GM12864 (cell line): ENCODE measurements around the gene DYRK1B.

Source experiments
- DNase-seq: peaks from one replicate; pipeline ENCODE4 v3.0.0-alpha.2; 2011; ENCODE audit warnings: low read depth
- H3K4me3 ChIP-seq: 2 replicates; pipeline ENCODE4 v1.5.1; 2011; ENCODE audit warnings: mild to moderate bottlenecking, low read depth, low read length, control low read depth
- TF ChIP-seq, protein P1 (sequence below): IDR thresholded peaks from 2 replicates; pipeline ENCODE4 v1.5.1; 2011; ENCODE audit warnings: low read depth, mild to moderate bottlenecking, moderate library complexity, low read length, control low read depth, inconsistent platforms; ENCODE audit errors: missing control alignments

The DYRK1B gene

DNA sequence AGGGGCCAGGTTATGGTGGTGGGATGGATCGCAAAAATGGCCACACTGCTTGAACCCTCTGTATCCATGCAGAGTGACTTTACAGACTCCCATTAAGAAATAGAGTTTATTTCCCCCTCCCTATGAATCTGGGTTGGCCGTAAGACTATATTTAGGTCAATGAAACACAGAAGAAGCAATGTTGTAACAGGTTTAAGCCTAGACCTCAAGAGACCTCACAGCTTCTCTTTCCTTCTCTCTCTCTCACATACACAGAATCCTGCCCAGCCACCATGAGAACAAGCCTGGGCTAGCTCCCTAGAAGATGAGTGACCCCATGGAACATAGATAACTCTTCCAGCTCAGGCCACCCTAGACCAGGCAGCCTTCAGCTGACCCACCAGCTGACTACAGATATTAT lies 33.2 kb upstream of the DYRK1B start:
- TF ChIP-seq, protein P1, sequence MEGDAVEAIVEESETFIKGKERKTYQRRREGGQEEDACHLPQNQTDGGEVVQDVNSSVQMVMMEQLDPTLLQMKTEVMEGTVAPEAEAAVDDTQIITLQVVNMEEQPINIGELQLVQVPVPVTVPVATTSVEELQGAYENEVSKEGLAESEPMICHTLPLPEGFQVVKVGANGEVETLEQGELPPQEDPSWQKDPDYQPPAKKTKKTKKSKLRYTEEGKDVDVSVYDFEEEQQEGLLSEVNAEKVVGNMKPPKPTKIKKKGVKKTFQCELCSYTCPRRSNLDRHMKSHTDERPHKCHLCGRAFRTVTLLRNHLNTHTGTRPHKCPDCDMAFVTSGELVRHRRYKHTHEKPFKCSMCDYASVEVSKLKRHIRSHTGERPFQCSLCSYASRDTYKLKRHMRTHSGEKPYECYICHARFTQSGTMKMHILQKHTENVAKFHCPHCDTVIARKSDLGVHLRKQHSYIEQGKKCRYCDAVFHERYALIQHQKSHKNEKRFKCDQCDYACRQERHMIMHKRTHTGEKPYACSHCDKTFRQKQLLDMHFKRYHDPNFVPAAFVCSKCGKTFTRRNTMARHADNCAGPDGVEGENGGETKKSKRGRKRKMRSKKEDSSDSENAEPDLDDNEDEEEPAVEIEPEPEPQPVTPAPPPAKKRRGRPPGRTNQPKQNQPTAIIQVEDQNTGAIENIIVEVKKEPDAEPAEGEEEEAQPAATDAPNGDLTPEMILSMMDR: no peak
- no peak overlapping the region for H3K4me3 ChIP-seq
- no peak for DNase-seq

DNA sequence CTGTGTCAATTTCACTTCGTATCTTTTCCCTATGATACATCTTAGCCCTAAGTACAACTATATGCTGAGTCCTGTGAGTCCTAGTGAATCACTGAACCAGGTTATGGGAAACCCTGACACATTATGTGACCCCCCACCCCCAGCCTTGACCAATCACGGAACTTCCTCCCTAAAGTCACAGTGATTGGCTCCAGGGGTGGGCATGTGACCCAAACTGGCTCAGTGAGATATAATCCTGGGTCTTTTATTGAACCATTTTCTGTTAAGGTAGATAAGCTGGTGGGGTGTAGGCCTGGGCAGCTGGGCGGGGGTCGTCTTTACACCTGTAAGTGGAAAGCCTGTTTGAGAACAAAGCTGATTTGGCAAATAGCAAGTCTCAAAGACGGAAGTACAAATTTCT lies 32.0 kb upstream of the DYRK1B start:
- no peak for DNase-seq
- TF ChIP-seq, protein P1: no peak
- H3K4me3 ChIP-seq: no peak overlapping the region

DNA sequence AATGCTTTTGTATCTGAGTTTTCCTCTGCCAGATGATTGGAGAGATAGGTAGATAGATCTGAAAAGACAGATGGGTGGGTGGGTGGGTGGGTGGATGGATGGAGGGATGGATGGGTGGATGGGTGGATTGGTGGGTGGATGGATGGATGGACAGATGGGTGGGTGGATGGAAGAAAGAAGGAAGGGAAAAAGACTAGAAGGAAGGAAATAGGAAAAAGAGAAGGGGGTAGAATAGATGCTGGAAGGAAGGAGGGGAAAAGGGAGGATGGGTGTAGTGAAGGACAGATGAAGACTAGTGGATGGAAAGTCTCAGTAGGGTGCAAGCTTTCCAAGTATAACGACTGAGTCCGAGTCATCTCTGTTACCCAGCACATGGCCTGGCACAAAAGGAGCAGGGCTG lies 31.2 kb upstream of the DYRK1B start:
- TF ChIP-seq, protein P1: no peak
- H3K4me3 ChIP-seq: no peak overlapping the region
- DNase-seq: no peak

DNA sequence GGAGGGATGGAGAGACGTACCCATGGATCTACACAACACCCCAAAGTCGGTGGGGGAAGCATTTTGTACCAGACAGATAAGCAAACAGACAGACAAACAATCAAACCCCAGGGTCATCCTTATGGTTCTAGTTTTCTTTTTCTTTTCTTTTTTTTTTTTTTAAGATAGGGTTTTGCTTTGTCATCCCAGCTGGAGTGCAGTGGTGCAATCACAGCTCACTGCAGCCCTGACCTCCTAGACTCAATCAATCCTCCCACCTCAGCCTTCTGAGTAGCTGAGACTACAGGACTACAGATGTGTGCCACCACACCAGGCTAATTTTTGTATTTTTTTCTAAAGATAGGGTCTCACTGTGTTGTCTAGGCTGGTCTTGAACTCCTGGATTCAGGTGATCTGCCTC lies 30.2 kb upstream of the DYRK1B start:
- H3K4me3 ChIP-seq: no peak overlapping the region
- DNase-seq: no peak
- TF ChIP-seq, protein P1: no peak

DNA sequence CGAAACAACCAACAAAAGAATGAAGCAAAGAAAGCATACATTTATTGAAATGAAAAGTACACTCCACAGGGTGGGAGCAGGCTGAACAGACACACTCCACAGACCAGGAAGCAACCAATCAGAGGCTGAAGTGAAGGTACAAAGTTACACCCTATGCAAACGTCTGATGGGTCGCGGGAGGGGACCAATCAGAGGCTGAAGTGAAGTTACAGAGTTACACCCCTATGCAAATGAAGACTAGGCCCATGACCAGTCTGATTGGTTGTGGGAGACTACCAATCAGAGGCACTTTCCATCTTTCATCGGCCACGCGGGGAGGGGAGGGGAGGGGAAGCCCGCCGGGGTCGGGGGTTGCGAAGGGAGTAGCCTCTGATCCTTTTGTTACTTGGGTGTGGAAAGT lies 24.6 kb upstream of the DYRK1B start:
- TF ChIP-seq, protein P1: no peak
- no peak for DNase-seq
- no peak overlapping the region for H3K4me3 ChIP-seq

DNA sequence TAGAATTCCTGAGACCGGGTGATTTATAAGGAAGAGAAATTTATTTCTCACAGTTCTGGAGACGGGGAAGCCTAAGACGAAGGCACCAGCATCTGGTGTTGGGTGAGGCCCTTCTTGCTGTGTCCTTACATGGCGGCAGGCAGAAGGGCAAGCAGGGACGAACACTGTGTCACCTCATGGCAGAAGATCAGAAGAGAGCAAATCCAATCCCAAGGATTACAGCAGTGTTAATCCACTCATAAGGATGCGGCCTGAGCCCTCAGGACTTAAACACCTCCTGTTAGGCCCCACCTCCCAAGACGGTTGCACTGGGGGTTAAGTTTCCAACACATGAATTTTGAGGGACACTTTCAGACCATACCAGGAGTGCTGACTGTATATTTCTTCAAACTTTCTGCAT lies 18.9 kb upstream of the DYRK1B start:
- TF ChIP-seq, protein P1: no peak
- no peak for DNase-seq
- no peak overlapping the region for H3K4me3 ChIP-seq

DNA sequence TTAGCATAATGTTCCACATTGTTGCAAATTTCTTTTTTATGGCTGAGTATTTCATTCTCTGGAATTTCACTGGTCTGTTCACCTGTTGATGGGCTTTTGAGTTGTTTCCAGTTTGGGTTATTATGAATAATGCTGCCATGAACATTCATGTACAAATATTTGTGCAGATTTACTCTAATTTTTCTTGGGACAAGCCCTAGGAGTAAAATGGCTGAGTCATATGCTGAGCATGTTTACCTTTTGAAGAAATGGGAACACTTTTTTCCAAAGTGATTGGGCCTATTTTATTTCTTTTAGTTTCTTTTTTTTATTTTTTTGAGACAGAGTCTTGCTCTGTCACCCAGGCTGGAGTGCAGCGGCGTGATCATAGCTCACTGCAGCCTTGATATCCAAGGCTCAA lies 16.9 kb upstream of the DYRK1B start:
- TF ChIP-seq, protein P1: no peak
- DNase-seq: no peak
- no peak overlapping the region for H3K4me3 ChIP-seq
